SK-N-SH (cell line): ENCODE results near the gene ELP4. TPM values are rescaled to one million over a fixed set of nuclear protein-coding genes. Genes with fewer than 3 reads are reported as not detected.

Experiments
- CTCF ChIA-PET: fragments of 300-600, 350-600 bp; formaldehyde crosslinking; extraction: SDS; loops from one replicate; lab custom pipeline; 2021; lab: Yijun Ruan, JAX
- POLR2A ChIA-PET: fragments of 350-600 bp; sonication (Branson Sonifier 250); formaldehyde crosslinking; extraction: SDS; loops from one replicate; lab custom pipeline; 2020; ENCODE audit warnings: antibody characterized with exemption, inconsistent platforms; lab: Yijun Ruan, JAX
- DNase-seq: peaks from one replicate; pipeline ENCODE4 v3.0.0; 2012
- H2AFZ ChIP-seq: fragments of 200-600 bp; sonication (generic); 2 replicates; pipeline ENCODE4 v1.8.1; 2016; ENCODE audit warnings: antibody characterized with exemption, mild to moderate bottlenecking, low read depth
- H3F3A ChIP-seq: fragments of 200-600 bp; sonication (generic); replicated peaks from 2 replicates; pipeline ENCODE3; 2016; ENCODE audit warnings: antibody characterized with exemption, mild to moderate bottlenecking; ENCODE audit not compliant: insufficient read depth
- H3K27ac ChIP-seq, 2 experiments: fragments of 200-500 bp in 1 of 2; fragments of 200-600 bp in 1 of 2; sonication (Bioruptor generic) in 1 of 2; sonication (generic), shearing (Covaris generic) in 1 of 2; 2 replicates each; pipeline versions ENCODE4 v1.5.1 to v1.6.1; 2014 to 2016; ENCODE audit warnings: low read depth in 2 of 2, inconsistent platforms in 1 of 2, low read length in 1 of 2, mild to moderate bottlenecking in 1 of 2, mixed read lengths in 1 of 2
- H3K27me3 ChIP-seq: fragments of 200-600 bp; sonication (generic), shearing (Covaris generic); 2 replicates; pipeline ENCODE4 v1.6.1; 2016; ENCODE audit warnings: mixed run types; ENCODE audit not compliant: insufficient read depth
- H3K36me3 ChIP-seq, 2 experiments: fragments of 200-500 bp in 1 of 2; fragments of 200-600 bp in 1 of 2; sonication (Bioruptor generic) in 1 of 2; sonication (generic) in 1 of 2; replicated peaks in 1 of 2; 2 replicates each; pipeline versions ENCODE3 to v1.5.1; 2014 to 2016; ENCODE audit warnings: low read length in 1 of 2, mild to moderate bottlenecking in 1 of 2; ENCODE audit not compliant: insufficient read depth in 2 of 2, control insufficient read depth in 1 of 2
- H3K4me1 ChIP-seq, 2 experiments: fragments of 200-500 bp in 1 of 2; fragments of 200-600 bp in 1 of 2; sonication (Bioruptor generic) in 1 of 2; sonication (generic), shearing (Covaris generic) in 1 of 2; 2 replicates each; pipeline versions ENCODE4 v1.5.1 to v1.6.1; 2014 to 2016; ENCODE audit warnings: low read depth in 1 of 2, low read length in 1 of 2, mixed run types in 1 of 2; ENCODE audit not compliant: insufficient read depth in 2 of 2, control insufficient read depth in 1 of 2
- H3K4me2 ChIP-seq: fragments of 200-600 bp; sonication (generic), shearing (Covaris generic); 2 replicates; pipeline ENCODE4 v1.6.1; 2017; ENCODE audit warnings: mixed run types
- H3K4me3 ChIP-seq, 2 experiments: fragments of 200-500 bp in 1 of 2; fragments of 200-600 bp in 1 of 2; sonication (Bioruptor generic) in 1 of 2; sonication (generic), shearing (Covaris generic) in 1 of 2; 2 replicates each; pipeline versions ENCODE4 v1.5.1 to v1.8.1; 2014 to 2016; ENCODE audit warnings: low read depth in 2 of 2, inconsistent platforms in 1 of 2, low read length in 1 of 2, mild to moderate bottlenecking in 1 of 2, mixed read lengths in 1 of 2, moderate library complexity in 1 of 2
- H3K79me2 ChIP-seq: fragments of 200-600 bp; sonication (generic); 2 replicates; pipeline ENCODE4 v1.8.1; 2017; ENCODE audit warnings: mild to moderate bottlenecking; ENCODE audit not compliant: insufficient read depth
- H3K9ac ChIP-seq: fragments of 200-600 bp; sonication (generic); 2 replicates; pipeline ENCODE4 v1.6.1; 2017; ENCODE audit warnings: mixed run types
- H3K9me2 ChIP-seq: fragments of 200-600 bp; sonication (generic); 2 replicates; pipeline ENCODE4 v1.6.1; 2017; ENCODE audit warnings: mixed run types
- H3K9me3 ChIP-seq: fragments of 200-600 bp; sonication (generic); 2 replicates; pipeline ENCODE4 v1.6.1; 2017; ENCODE audit warnings: mixed run types, mild to moderate bottlenecking, moderate library complexity
- H4K20me1 ChIP-seq: fragments of 200-600 bp; sonication (generic); 2 replicates; pipeline ENCODE4 v1.6.1; 2017; ENCODE audit warnings: mild to moderate bottlenecking, mixed run types; ENCODE audit not compliant: insufficient read depth
- CHD2 ChIP-seq: fragments of 150-350 bp; IDR thresholded peaks from 2 replicates; pipeline ENCODE4 v1.6.1; 2018; ENCODE audit warnings: low read length; ENCODE audit not compliant: partially characterized antibody
- CTCF ChIP-seq: fragments of 200-600 bp; sonication (generic); IDR thresholded peaks from 2 replicates; pipeline ENCODE4 v1.6.1; 2017; ENCODE audit warnings: antibody characterized with exemption, mild to moderate bottlenecking, moderate library complexity
- ELF1 ChIP-seq: IDR thresholded peaks from 2 replicates; pipeline ENCODE4 v1.4.0; 2012
- EP300 ChIP-seq, 2 experiments: IDR thresholded peaks; 2 replicates each; pipeline versions ENCODE4 v1.4.0 to v1.6.1; 2012; ENCODE audit warnings: borderline replicate concordance in 1 of 2, low read depth in 1 of 2, low read length in 1 of 2
- FOXJ3 ChIP-seq: sonication (generic); formaldehyde crosslinking; IDR thresholded peaks from 2 replicates; pipeline ENCODE4 v1.5.1; 2020; ENCODE audit warnings: mild to moderate bottlenecking, missing genetic modification reagents
- FOXM1 ChIP-seq: IDR thresholded peaks from 2 replicates; pipeline ENCODE4 v1.4.0; 2012; ENCODE audit warnings: low read depth, mild to moderate bottlenecking
- GABPA ChIP-seq: IDR thresholded peaks from 2 replicates; pipeline ENCODE4 v1.4.0; 2012; ENCODE audit warnings: low read depth, mild to moderate bottlenecking
- JUND ChIP-seq: IDR thresholded peaks from 2 replicates; pipeline ENCODE4 v1.4.0; 2012
- MAX ChIP-seq: IDR thresholded peaks from 2 replicates; pipeline ENCODE4 v1.4.0; 2012; ENCODE audit warnings: low read depth
- MEF2A ChIP-seq: IDR thresholded peaks from 2 replicates; pipeline ENCODE4 v1.4.0; 2012; ENCODE audit warnings: low read depth, borderline replicate concordance
- MXI1 ChIP-seq: IDR thresholded peaks from 2 replicates; pipeline ENCODE4 v1.6.1; 2012; ENCODE audit warnings: mild to moderate bottlenecking, low read depth, low read length, improper control_type of control experiment
- PBX3 ChIP-seq: IDR thresholded peaks from 2 replicates; pipeline ENCODE4; 2012
- RAD21 ChIP-seq: IDR thresholded peaks from 2 replicates; pipeline ENCODE4 v1.6.1; 2012; ENCODE audit warnings: mild to moderate bottlenecking, low read length
- RCOR1 ChIP-seq: fragments of 150-350 bp; IDR thresholded peaks from 2 replicates; pipeline ENCODE4 v1.6.1; 2017; ENCODE audit warnings: antibody characterized with exemption, low read length
- RFX5 ChIP-seq: IDR thresholded peaks from 2 replicates; pipeline ENCODE4 v1.6.1; 2012; ENCODE audit warnings: mild to moderate bottlenecking, improper control_type of control experiment, low read length
- SIN3A ChIP-seq: IDR thresholded peaks from 2 replicates; pipeline ENCODE4 v1.6.1; 2012; ENCODE audit warnings: low read depth, mild to moderate bottlenecking, low read length, moderate library complexity, borderline replicate concordance
- SMC3 ChIP-seq: IDR thresholded peaks from 2 replicates; pipeline ENCODE4 v1.6.1; 2012; ENCODE audit warnings: low read depth, low read length, improper control_type of control experiment
- TAF1 ChIP-seq: IDR thresholded peaks from 2 replicates; pipeline ENCODE4 v1.6.1; 2012; ENCODE audit warnings: low read depth, mild to moderate bottlenecking, low read length, moderate library complexity, borderline replicate concordance
- TEAD4 ChIP-seq: IDR thresholded peaks from 2 replicates; pipeline ENCODE4 v1.4.0; 2012; ENCODE audit warnings: mild to moderate bottlenecking, borderline replicate concordance; ENCODE audit not compliant: insufficient read depth
- YY1 ChIP-seq: IDR thresholded peaks from 2 replicates; pipeline ENCODE4 v1.4.0; 2012; ENCODE audit warnings: low read depth, mild to moderate bottlenecking
- WGBS: methylation state at CpG from one replicate; pipeline ENCODE4 v1.1.6; 2017; ENCODE audit warnings: low lambda C conversion rate; 5-methylcytosine and 5-hydroxymethylcytosine counted together
- polyA plus RNA-seq, 3 experiments: library from polyadenylated mRNA; depleted of rRNA; stranded (reverse); fragments of >200 nt; gene quantifications; 2 replicates each; pipeline ENCODE4 v1.2.3, GENCODE V29; 2012
- TF ChIP-seq, protein P1 (sequence below): IDR thresholded peaks from 2 replicates; pipeline ENCODE4 v1.4.0; 2012; ENCODE audit warnings: low read depth, borderline replicate concordance
- TF ChIP-seq, protein P2 (sequence below): fragments of 150-350 bp; IDR thresholded peaks from 2 replicates; pipeline ENCODE4 v1.6.1; 2017; ENCODE audit warnings: antibody characterized with exemption, low read length, low read depth, borderline replicate concordance

Gene ELP4
- polyA plus RNA-seq, 1 of the 3 experiments (the other 2 are of a cell fraction), result 7.0 TPM

GRCh38 chr11:31521497-31522150 is 12.1 kb downstream of the ELP4 start:
- Histone ChIP-seq H3K4me3 (no peak overlapping the region), H3K4me1 (no peaks in the 10 kb centered on the region), H3K9ac (no peak overlapping the region), H3F3A (no peaks in the 10 kb centered on the region), H3K79me2 (no peaks in the 10 kb centered on the region), H3K27me3 (no peaks in the 10 kb centered on the region), H3K27ac (no peak overlapping the region), H2AFZ (no peak overlapping the region), H3K36me3 (no peaks in the 10 kb centered on the region), H4K20me1 (no peaks in the 10 kb centered on the region), H3K4me2 (no peak overlapping the region), H3K9me3 (no peaks in the 10 kb centered on the region), H3K9me2 (no peaks in the 10 kb centered on the region)
- CTCF ChIA-PET, result no interaction called here
- no peak for TF ChIP-seq CTCF
- no peak for TF ChIP-seq FOXJ3
- TF ChIP-seq PBX3, result no peak
- no peak for TF ChIP-seq EP300 (IDR thresholded peaks at IDR 0.05; ENCODE audit: borderline replicate concordance in 1 of 2, low read depth in 1 of 2, low read length in 1 of 2)
- no peak for TF ChIP-seq CHD2
- TF ChIP-seq ELF1, result no peak
- no peak for TF ChIP-seq MXI1
- no peak for DNase-seq
- POLR2A ChIA-PET, result no interaction called here

GRCh38 chr11:31529189-31529588 is 19.6 kb downstream of the ELP4 start:
- H3K4me2 ChIP-seq, result no peak overlapping the region
- no peaks in the 10 kb centered on the region for H3K79me2 ChIP-seq
- TF ChIP-seq MEF2A (no peak), TEAD4 (no peak), TAF1 (no peak), GABPA (no peak), PBX3 (no peak), YY1 (no peak), RCOR1 (no peak), RFX5 (no peak), JUND (no peak), SIN3A (no peak), MAX (no peak), SMC3 (no peak), RAD21 (no peak), ELF1 (no peak), FOXM1 (no peak), CHD2 (no peak)
- TF ChIP-seq, protein P1, sequence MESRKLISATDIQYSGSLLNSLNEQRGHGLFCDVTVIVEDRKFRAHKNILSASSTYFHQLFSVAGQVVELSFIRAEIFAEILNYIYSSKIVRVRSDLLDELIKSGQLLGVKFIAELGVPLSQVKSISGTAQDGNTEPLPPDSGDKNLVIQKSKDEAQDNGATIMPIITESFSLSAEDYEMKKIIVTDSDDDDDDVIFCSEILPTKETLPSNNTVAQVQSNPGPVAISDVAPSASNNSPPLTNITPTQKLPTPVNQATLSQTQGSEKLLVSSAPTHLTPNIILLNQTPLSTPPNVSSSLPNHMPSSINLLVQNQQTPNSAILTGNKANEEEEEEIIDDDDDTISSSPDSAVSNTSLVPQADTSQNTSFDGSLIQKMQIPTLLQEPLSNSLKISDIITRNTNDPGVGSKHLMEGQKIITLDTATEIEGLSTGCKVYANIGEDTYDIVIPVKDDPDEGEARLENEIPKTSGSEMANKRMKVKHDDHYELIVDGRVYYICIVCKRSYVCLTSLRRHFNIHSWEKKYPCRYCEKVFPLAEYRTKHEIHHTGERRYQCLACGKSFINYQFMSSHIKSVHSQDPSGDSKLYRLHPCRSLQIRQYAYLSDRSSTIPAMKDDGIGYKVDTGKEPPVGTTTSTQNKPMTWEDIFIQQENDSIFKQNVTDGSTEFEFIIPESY, result no peak
- TF ChIP-seq, protein P2, sequence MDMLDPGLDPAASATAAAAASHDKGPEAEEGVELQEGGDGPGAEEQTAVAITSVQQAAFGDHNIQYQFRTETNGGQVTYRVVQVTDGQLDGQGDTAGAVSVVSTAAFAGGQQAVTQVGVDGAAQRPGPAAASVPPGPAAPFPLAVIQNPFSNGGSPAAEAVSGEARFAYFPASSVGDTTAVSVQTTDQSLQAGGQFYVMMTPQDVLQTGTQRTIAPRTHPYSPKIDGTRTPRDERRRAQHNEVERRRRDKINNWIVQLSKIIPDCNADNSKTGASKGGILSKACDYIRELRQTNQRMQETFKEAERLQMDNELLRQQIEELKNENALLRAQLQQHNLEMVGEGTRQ, result no peak
- no peak for DNase-seq
- H3K9ac ChIP-seq, result no peak overlapping the region
- H3K27ac ChIP-seq, result no peak overlapping the region
- no peaks in the 10 kb centered on the region for H3K9me3 ChIP-seq
- no peaks in the 10 kb centered on the region for H3F3A ChIP-seq
- H3K4me3 ChIP-seq, result no peak overlapping the region
- H3K9me2 ChIP-seq, result no peaks in the 10 kb centered on the region
- ChIA-PET POLR2A (no interaction called here), CTCF (no interaction called here)
- WGBS, result 93% methylated on average over 2 of the region's 2 CpGs
- no peaks in the 10 kb centered on the region for H3K36me3 ChIP-seq
- no peak overlapping the region for H2AFZ ChIP-seq
- H4K20me1 ChIP-seq, result no peaks in the 10 kb centered on the region
- H3K27me3 ChIP-seq, result no peaks in the 10 kb centered on the region
- no peaks in the 10 kb centered on the region for H3K4me1 ChIP-seq
